ENCODE data around the gene AADACL2.

AADACL2 gene

GRCh38 chr3:151697496-151697895, 36.2 kb upstream of the AADACL2 start:
- in situ Hi-C loops (cut with HindIII; ENCODE audit: low pct_ligation_motif_present, low sequenced_read_pairs), result no loop called here
- Histone ChIP-seq H3K27ac (no peak overlapping the region), H3K36me3 (replicated peaks) (no peaks in the 10 kb centered on the region), H3K27me3 (replicated peaks) (no peaks in the 10 kb centered on the region), H3K4me3 (ENCODE audit: low read depth, low read length) (no peak overlapping the region)
- DNase-seq, result peak; percentile 34
- TF ChIP-seq CTCF (IDR thresholded peaks at IDR 0.05; ENCODE audit: low read depth, low read length, missing control alignments), result no peak

- TF ChIP-seq CTCF (IDR thresholded peaks at IDR 0.05; ENCODE audit: low read depth, low read length, missing control alignments), result no peak
- no peaks in the 10 kb centered on the region for H3K27me3 ChIP-seq (replicated peaks)
- H3K4me3 ChIP-seq (ENCODE audit: low read depth, low read length), result no peak overlapping the region
- H3K36me3 ChIP-seq (replicated peaks), result no peaks in the 10 kb centered on the region
- DNase-seq, result peak; percentile 40
- H3K27ac ChIP-seq, result no peak overlapping the region
- in situ Hi-C loops (cut with HindIII; ENCODE audit: low pct_ligation_motif_present, low sequenced_read_pairs), result no loop called here
These were observed 26.5 kb upstream of the AADACL2 start for GRCh38 chr3:151707216-151707615.

- in situ Hi-C loops (cut with HindIII; ENCODE audit: low pct_ligation_motif_present, low sequenced_read_pairs), result no loop called here
- Histone ChIP-seq H3K4me3 (ENCODE audit: low read depth, low read length) (no peak overlapping the region), H3K27me3 (replicated peaks) (no peaks in the 10 kb centered on the region), H3K36me3 (replicated peaks) (no peaks in the 10 kb centered on the region), H3K27ac (no peak overlapping the region)
- no peak for DNase-seq
- no peak for TF ChIP-seq CTCF (IDR thresholded peaks at IDR 0.05; ENCODE audit: low read depth, low read length, missing control alignments)
These were observed 24.9 kb upstream of the AADACL2 start for GRCh38 chr3:151708868-151709267.

GRCh38 chr3:151709847-151710246, 23.9 kb upstream of the AADACL2 start:
- no peaks in the 10 kb centered on the region for H3K27me3 ChIP-seq (replicated peaks)
- in situ Hi-C loops (cut with HindIII; ENCODE audit: low pct_ligation_motif_present, low sequenced_read_pairs), result no loop called here
- DNase-seq, result peak; percentile 76
- H3K27ac ChIP-seq, result peak overlapping the region; percentile 14
- no peak overlapping the region for H3K4me3 ChIP-seq (ENCODE audit: low read depth, low read length)
- TF ChIP-seq CTCF (IDR thresholded peaks at IDR 0.05; ENCODE audit: low read depth, low read length, missing control alignments), result no peak
- H3K36me3 ChIP-seq (replicated peaks), result no peaks in the 10 kb centered on the region

- Histone ChIP-seq H3K27ac (no peak overlapping the region), H3K36me3 (replicated peaks) (no peaks in the 10 kb centered on the region), H3K27me3 (replicated peaks) (no peaks in the 10 kb centered on the region), H3K4me3 (ENCODE audit: low read depth, low read length) (no peak overlapping the region)
- no peak for DNase-seq
- in situ Hi-C loops (cut with HindIII; ENCODE audit: low pct_ligation_motif_present, low sequenced_read_pairs), result no loop called here
- no peak for TF ChIP-seq CTCF (IDR thresholded peaks at IDR 0.05; ENCODE audit: low read depth, low read length, missing control alignments)
These were observed 12.4 kb upstream of the AADACL2 start for GRCh38 chr3:151721294-151721693.

- DNase-seq, result no peak
- no peak overlapping the region for H3K4me3 ChIP-seq (ENCODE audit: low read depth, low read length)
- no peak overlapping the region for H3K27ac ChIP-seq
- TF ChIP-seq CTCF (IDR thresholded peaks at IDR 0.05; ENCODE audit: low read depth, low read length, missing control alignments), result no peak
- no peaks in the 10 kb centered on the region for H3K36me3 ChIP-seq (replicated peaks)
- no peaks in the 10 kb centered on the region for H3K27me3 ChIP-seq (replicated peaks)
- in situ Hi-C loops (cut with HindIII; ENCODE audit: low pct_ligation_motif_present, low sequenced_read_pairs), result no loop called here
These were observed 10.9 kb upstream of the AADACL2 start for GRCh38 chr3:151722856-151723255.

Data from brain microvascular endothelial cell (primary cell).